NCI-H2081 (cell line): Measurements from ENCODE around the gene AFAP1.

Experiments used
- DNase-seq, 2 experiments: peaks; one replicate each; lab custom pipeline; 2025; lab: John Stamatoyannopoulos, UW

AFAP1 gene

GRCh38 chr4:7802093-7802726 is 137.5 kb downstream of the AFAP1 start:
- DNase-seq = peak; percentile 61 to 71

GRCh38 chr4:7801641-7802040 is 138.0 kb downstream of the AFAP1 start:
- DNase-seq = no peak

- no peak for DNase-seq
Measured at GRCh38 chr4:7801001-7801400, 138.7 kb downstream of the AFAP1 start.

- DNase-seq = no peak
Measured at GRCh38 chr4:7800410-7800809, 139.3 kb downstream of the AFAP1 start.

DNA sequence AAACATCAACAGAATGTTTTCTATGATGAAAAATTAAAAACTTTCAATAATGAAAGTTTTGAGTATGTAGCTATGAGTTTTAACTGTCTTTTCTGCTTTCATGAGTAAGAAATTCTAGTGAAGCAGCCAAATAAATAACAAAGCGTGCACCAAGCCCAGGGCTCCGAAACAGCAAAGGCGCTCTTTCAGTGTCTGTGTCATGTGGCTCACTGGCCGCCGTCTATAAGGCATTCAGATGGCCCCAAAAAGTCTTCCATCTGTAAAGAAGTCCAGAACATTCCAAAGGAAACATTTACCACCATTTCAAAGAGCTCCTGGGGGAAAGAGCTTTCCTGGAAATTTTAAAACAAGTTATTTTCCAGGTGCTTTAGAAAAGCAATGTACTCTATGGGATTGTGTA is 139.9 kb downstream of the AFAP1 start:
- DNase-seq = no peak

GRCh38 chr4:7799306-7799705 is 140.4 kb downstream of the AFAP1 start:
- DNase-seq = no peak

DNA sequence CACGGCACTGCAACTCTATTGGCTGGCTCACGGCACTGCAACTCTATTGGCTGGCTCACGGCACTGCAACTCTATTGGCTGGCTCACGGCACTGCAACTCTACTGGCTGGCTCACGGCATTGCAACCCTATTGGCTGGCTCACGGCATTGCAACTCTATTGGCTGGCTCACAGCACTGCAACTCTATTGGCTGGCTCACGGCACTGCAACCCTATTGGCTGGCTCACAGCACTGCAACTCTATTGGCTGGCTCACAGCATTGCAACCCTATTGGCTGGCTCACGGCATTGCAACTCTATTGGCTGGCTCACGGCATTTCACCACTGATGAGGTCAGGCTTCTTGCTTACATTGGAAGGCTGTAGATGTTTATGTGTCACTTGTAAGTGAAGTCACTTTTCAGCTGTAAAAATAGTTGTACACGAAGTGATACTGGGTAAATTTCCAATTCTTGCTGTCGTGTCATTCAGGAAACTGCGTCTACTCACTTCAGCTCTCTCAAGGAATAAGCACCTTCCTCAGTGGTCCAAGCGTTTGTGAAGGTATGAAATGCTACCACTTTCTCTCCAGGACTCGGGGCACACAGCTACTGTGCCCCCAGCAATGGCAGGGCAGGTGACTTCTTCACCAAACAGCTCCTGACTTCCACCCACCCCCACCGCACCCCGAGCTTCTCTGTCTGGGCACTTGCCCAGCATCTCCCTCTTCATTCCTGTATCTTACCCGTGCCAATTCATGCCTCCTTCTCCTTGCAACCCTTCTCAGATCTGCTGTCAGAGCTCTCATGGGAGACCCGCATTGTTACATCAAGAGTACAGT is 141.3 kb downstream of the AFAP1 start:
- DNase-seq = no peak

DNA sequence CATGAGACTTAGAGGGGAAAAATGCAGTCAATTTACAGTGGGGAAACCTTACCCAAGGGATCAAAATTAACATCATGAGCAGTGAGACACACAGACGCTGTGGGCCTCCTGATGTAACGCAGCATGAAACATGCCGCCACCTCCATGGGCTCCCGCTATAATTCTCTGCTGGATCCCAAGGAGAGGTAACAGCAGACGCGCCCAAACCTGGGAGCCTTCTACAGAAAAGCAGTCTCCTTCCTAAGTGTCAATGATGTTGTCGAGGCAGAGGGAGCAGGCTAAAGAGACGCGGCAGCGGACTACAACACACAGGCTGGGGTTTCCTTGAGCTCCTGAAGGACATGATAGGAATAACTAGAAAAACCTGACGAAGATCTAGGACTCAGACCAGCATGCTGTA is 142.3 kb downstream of the AFAP1 start:
- DNase-seq = no peak

DNA sequence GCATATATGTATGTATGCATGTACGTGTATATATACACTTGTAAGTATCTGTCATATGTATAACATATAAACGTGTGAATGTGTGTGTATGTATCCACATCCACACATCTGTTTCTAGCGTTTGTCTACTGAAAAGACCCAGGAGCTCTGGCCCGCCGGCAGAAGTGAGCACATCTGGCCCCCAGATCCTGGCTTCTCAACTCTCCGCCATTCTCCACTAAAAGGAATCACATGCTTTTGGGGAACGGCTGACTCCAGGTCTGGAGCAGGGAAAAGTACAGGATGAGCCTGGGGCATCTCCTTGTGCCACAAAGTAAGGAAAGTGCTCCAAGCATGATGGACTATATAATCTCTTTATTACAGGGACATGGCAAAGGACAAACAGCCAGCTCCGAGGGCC is 143.7 kb downstream of the AFAP1 start:
- no peak for DNase-seq

- no peak for DNase-seq
Measured at GRCh38 chr4:7793186-7793585, 146.5 kb downstream of the AFAP1 start.

DNA sequence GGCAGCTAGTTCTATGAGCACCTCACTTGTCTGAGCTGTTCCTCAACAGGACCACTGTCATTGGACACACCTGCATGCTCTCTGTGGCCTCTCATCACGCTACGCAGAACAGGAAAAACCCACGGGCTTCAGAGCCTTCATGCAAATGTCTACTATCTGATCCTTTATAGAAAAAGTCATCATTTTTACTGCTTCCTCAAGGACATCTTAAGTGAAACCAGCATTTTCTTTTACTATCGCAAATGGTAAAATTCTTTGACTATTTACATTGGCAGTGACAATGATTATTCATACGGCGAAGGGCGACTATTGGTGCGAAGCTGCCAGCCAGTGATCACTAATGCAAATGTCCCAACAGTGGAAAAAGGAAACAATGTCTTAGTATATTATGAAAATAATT is 147.0 kb downstream of the AFAP1 start:
- DNase-seq = no peak

- DNase-seq = no peak
Measured at GRCh38 chr4:7790999-7791398, 148.7 kb downstream of the AFAP1 start.

DNA sequence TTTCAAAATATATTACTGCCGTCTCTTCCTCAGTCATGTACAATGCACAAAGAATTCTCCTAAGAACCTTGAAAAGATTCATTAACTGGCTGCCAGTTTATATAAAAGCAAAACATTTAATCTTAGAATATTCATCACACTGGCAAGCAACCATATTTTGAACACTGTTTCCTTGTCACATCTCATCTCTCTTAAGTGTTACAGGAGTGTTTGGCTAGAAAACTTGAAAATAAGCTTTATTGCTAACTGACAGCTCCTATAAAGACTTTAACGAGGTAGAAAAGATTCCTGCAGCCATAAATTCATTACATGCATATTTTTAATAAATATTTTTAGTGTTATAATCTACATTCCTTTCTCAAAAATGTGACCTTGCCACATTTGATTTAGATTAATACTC is 149.6 kb downstream of the AFAP1 start:
- no peak for DNase-seq

- no peak for DNase-seq
Measured at GRCh38 chr4:7788694-7789425, 150.8 kb downstream of the AFAP1 start.

DNA sequence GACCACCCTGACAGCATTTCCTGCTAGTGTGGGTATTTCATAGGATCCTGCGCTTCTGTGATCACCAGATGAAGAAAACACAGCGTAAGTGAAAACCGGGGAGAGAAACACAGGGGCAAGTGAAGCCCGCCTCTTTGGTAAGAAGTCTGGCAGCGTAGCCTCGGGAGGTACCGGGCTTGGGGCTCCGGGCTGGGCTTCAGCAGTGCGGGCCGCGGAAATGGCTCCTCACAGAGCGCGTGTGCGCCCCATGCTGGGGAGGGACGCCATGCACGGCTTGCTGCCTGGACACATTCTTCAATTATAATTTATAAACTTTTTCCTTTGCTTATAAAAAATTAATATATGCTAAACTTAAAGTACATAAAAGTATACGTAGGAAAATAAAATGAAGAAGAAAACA is 151.5 kb downstream of the AFAP1 start:
- DNase-seq = no peak

DNA sequence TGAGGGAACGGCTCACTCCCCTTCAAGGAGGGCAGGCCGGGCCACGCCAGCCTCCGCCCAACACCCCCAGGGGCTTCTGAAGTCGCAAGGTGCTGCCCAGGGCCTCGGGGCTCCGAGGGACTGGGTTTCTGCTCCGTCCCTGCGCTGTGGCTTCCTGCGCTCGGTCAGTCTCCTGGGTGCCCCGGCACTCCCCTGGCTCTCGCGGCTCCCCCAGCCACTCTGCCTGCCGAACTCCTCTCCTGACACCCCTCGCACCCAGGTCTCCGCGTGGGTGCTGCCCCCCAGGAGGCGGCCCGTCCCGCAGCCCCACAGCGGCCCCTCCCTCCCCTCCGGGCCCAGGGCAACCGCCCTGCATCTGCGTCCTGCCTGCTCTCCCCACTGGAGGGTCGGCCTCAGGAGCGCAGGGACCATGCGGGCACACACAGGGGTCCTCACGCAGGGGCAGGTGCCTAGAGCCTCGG is 151.9 kb downstream of the AFAP1 start:
- no peak for DNase-seq

DNA sequence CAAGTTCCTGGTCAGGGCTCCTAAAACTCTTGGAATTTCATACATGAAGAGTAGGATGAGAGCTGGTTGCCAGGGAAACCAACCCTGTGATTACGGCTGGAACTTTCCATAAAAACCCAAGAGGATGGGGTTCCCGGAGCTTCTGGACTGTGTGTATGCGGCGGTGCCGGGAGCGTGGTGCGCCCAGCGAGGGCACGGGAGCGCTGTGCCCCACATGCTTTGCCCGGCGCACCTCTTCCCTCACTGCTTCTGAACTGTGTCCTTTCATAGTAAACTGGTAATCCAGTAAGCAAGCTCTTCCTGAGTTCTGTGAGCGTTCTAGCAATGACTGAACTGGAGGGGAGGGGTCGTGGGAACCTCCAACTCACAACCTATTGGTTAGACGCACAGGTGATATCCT is 152.6 kb downstream of the AFAP1 start:
- no peak for DNase-seq

GRCh38 chr4:7786517-7786916 is 153.1 kb downstream of the AFAP1 start:
- DNase-seq = no peak

DNA sequence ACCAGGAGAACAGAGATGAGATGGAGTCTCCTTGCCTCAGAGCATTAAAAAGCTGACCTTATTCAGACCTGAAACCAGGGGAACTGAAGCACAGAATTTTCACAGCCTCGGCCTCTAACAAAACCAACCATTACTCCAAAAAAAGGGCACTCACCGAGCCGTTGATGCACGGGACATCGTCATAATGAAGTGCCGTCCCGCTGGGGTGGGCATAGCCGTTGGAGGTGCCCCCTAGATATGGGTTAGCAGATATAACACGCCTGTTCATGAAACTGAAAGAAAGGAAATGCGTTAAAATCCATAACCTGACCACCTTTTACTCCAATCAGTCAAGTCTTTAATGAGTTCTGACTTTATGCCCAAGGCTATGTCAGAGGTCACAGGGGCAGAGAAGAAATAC is 153.6 kb downstream of the AFAP1 start:
- DNase-seq = no peak

DNA sequence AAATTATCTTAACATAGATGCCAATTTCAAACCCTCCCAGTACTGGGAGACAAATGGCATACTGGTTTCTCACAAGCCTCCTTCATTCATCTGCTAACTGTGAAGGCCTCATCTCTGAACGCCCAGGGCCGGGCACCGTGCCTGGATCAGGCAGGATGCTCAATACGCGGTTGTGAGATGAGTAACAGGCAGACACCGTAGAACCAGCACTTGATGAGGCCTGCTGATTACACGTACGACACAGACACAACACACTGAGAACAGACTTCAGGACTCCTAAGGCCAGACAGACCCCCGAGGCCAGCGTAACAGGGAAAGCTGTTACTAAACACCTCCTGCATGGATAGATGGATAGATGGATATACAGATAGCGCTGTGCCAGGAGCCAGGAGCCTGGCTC is 154.6 kb downstream of the AFAP1 start:
- no peak for DNase-seq

GRCh38 chr4:7784131-7784870 is 155.4 kb downstream of the AFAP1 start:
- no peak for DNase-seq

GRCh38 chr4:7783541-7783940 is 156.1 kb downstream of the AFAP1 start:
- no peak for DNase-seq
